K562 (cell line): ENCODE data around the gene ZNF316. TPM values are rescaled to one million over a fixed set of nuclear protein-coding genes. Genes with fewer than 3 reads are reported as not detected.

Experiments used
- ATAC-seq: fragments of 200-7000 bp; cut with Tn5 transposase; 3 replicates; pipeline ENCODE4 v1.9.1; 2020; ENCODE audit warnings: moderate library complexity
- BruUV-seq: library from RNA; stranded (reverse); fragments of 400-500 nt; replicated peaks from 2 replicates; lab custom pipeline; 2021; lab: Mats Ljungman, UMichigan
- CTCF ChIA-PET: fragments of 300-600 bp; formaldehyde crosslinking; extraction: SDS; loops from one replicate; lab custom pipeline; 2021; ENCODE audit warnings: low intra/inter-chr PET ratio; lab: Yijun Ruan, JAX
- POLR2A ChIA-PET: fragments of 300-600, 350-650 bp; sonication (Branson Sonifier 250); formaldehyde crosslinking; extraction: SDS; loops from one replicate; lab custom pipeline; 2021; ENCODE audit warnings: antibody characterized with exemption, inconsistent platforms; lab: Yijun Ruan, JAX
- DNase-seq, 4 experiments: peaks; one replicate each; pipeline versions ENCODE4 v3.0.0 to v3.0.0-alpha.2; 2011 to 2018; ENCODE audit warnings: low spot score in 3 of 4, mixed read lengths in 3 of 4; ENCODE audit errors: extremely low read depth in 1 of 4
- FAIRE-seq: peaks from 2 replicates; lab custom pipeline; 2011; peaks lifted over from hg19 to GRCh38; lab: Jason Lieb, UNC
- H2AFZ ChIP-seq: 2 replicates; pipeline ENCODE4 v1.6.0; 2011; ENCODE audit warnings: low read depth, low read length, control low read depth, inconsistent platforms
- H3K27ac ChIP-seq: fragments of 200-600 bp; 3 replicates; pipeline ENCODE4 v1.8.0; 2011; ENCODE audit warnings: low read depth, mild to moderate bottlenecking, control low read depth, inconsistent platforms, low read length, moderate library complexity, mixed read lengths; ENCODE audit errors: extremely low read depth
- H3K27me3 ChIP-seq, 2 experiments: fragments of 300-600 bp in 1 of 2; 2 replicates in 1 of 2; 3 replicates in 1 of 2; pipeline versions ENCODE4 v1.6.0 to v1.8.0; 2011; ENCODE audit warnings: inconsistent platforms in 2 of 2, low read length in 2 of 2, mild to moderate bottlenecking in 1 of 2, mixed read lengths in 1 of 2, moderate library complexity in 1 of 2; ENCODE audit not compliant: control insufficient read depth in 2 of 2, insufficient read depth in 2 of 2
- H3K36me3 ChIP-seq: fragments of 300-600 bp; 3 replicates; pipeline ENCODE4 v1.8.0; 2011; ENCODE audit warnings: mild to moderate bottlenecking, low read length, inconsistent platforms; ENCODE audit not compliant: control insufficient read depth, insufficient read depth
- H3K4me1 ChIP-seq, 2 experiments: fragments of 200-600 bp in 1 of 2; replicated peaks in 1 of 2; 2 replicates in 1 of 2; 3 replicates in 1 of 2; pipeline versions ENCODE4 v1.5.1 to v1.8.0; 2011; ENCODE audit warnings: inconsistent platforms in 2 of 2, low read length in 2 of 2, mild to moderate bottlenecking in 1 of 2, mixed read lengths in 1 of 2, moderate library complexity in 1 of 2; ENCODE audit not compliant: control insufficient read depth in 2 of 2, insufficient read depth in 2 of 2
- H3K4me2 ChIP-seq: 2 replicates; pipeline ENCODE4 v1.6.1; 2011; ENCODE audit warnings: low read length, control low read depth, inconsistent platforms, mixed read lengths; ENCODE audit not compliant: insufficient read depth
- H3K4me3 ChIP-seq: fragments of 200-600 bp; sonication (generic), shearing (Covaris generic); 2 replicates; pipeline ENCODE4 v1.5.1; 2016; ENCODE audit warnings: control low read depth, inconsistent platforms
- H3K79me2 ChIP-seq: fragments of 200-600 bp; 3 replicates; pipeline ENCODE4 v1.8.0; 2011; ENCODE audit warnings: low read length, inconsistent platforms; ENCODE audit not compliant: control insufficient read depth, insufficient read depth
- H3K9ac ChIP-seq, 2 experiments: 2 replicates each; pipeline versions ENCODE4 v1.6.0 to v1.6.1; 2011; ENCODE audit warnings: low read depth in 2 of 2, low read length in 2 of 2, control low read depth in 1 of 2, inconsistent platforms in 1 of 2, mild to moderate bottlenecking in 1 of 2, mixed read lengths in 1 of 2; ENCODE audit not compliant: insufficient read depth in 1 of 2
- H3K9me1 ChIP-seq: one replicate; pipeline ENCODE4 v1.6.0; 2011; ENCODE audit warnings: inconsistent platforms, mild to moderate bottlenecking, low read length, moderate library complexity; ENCODE audit not compliant: control insufficient read depth, insufficient read depth
- H3K9me3 ChIP-seq: replicated peaks from 2 replicates; pipeline ENCODE4 v1.5.1; 2011; ENCODE audit warnings: low read depth, low read length, inconsistent platforms; ENCODE audit not compliant: control insufficient read depth, insufficient read depth
- H4K20me1 ChIP-seq: replicated peaks from 2 replicates; pipeline ENCODE4 v1.6.1; 2011; ENCODE audit warnings: low read length, inconsistent platforms, mixed read lengths; ENCODE audit not compliant: control insufficient read depth, insufficient read depth
- CCAR2 ChIP-seq: fragments of 200-400 bp; formaldehyde crosslinking; IDR thresholded peaks from 2 replicates; pipeline ENCODE4 v1.6.1; 2017; ENCODE audit warnings: mild to moderate bottlenecking, low read depth, low read length
- CHD1 ChIP-seq: fragments of 200-600 bp; sonication (generic); IDR thresholded peaks from one replicate; pipeline ENCODE4 v1.6.1; 2012; ENCODE audit warnings: mild to moderate bottlenecking, moderate library complexity, low read length, inconsistent platforms
- HCFC1 ChIP-seq: IDR thresholded peaks from 2 replicates; pipeline ENCODE4 v1.6.1; 2012; ENCODE audit warnings: low read depth, low read length, improper control_type of control experiment
- ZFP30 ChIP-seq: fragments of 250-450 bp; sonication (Bioruptor Pico); IDR thresholded peaks from 2 replicates; pipeline ENCODE4 v1.8.0; 2022; ENCODE audit warnings: moderate library complexity, mild to moderate bottlenecking, inconsistent platforms, borderline replicate concordance
- ZNF586 ChIP-seq: fragments of 450-650 bp; formaldehyde crosslinking; conservative IDR thresholded peaks from 2 replicates; pipeline ENCODE4 v1.4.0; 2020; ENCODE audit warnings: mild to moderate bottlenecking, moderate library complexity
- WGBS: fragments of 100-300 bp; shearing (Covaris generic); methylation state at CpG from one replicate; pipeline ENCODE4 v1.1.6; 2016; ENCODE audit warnings: low coverage, mixed read lengths; ENCODE audit not compliant: insufficient coverage; ENCODE audit errors: missing lambda C conversion rate; 5-methylcytosine and 5-hydroxymethylcytosine counted together
- in situ Hi-C: fragments of 300-500 bp; cut with MboI; formaldehyde crosslinking; loops from 4 replicates; pipeline ENCODE4 v1.15.0; 2018; ENCODE audit warnings: inconsistent platforms, mixed read lengths
- intact Hi-C: fragments of 100-400 bp; cut with micrococcal nuclease; formaldehyde crosslinking; loops from 2 replicates; pipeline ENCODE4 v1.14.2; 2022
- polyA plus RNA-seq, 8 experiments: library from polyadenylated mRNA; depleted of rRNA in 4 of 8; stranded (reverse) in 5 of 8; unstranded in 3 of 8; fragments of >200 nt; fragmentation: Nextera tagmentation in 2 of 8; fragmentation: Illumina TruSeq in 1 of 8; extraction: Ambion mirVana in 2 of 8; extraction: Trizol in 1 of 8; gene quantifications; 2 replicates each; pipeline versions ENCODE4 v1.2.1 to v1.2.3, GENCODE V29; 2011 to 2014; ENCODE audit warnings: inconsistent platforms in 1 of 8, missing spikeins in 1 of 8
- total RNA-seq, 7 experiments: library from RNA; depleted of rRNA in 6 of 7; stranded (reverse); fragments of >200 nt in 6 of 7; fragmentation: Illumina TruSeq in 2 of 7; extraction: Trizol in 2 of 7; gene quantifications; 2 replicates each; pipeline versions ENCODE4 v1.2.1 to v1.2.3, GENCODE V29; 2011 to 2021; ENCODE audit warnings: low replicate concordance in 1 of 7
- TF ChIP-seq, protein P1 (sequence below): fragments of 250-450 bp; sonication (Bioruptor Pico); IDR thresholded peaks from 2 replicates; pipeline ENCODE4 v1.9.0; 2021; ENCODE audit warnings: mild to moderate bottlenecking
- TF ChIP-seq, protein P2 (sequence below): fragments of 250-450 bp; sonication (Bioruptor Pico); IDR thresholded peaks from 2 replicates; pipeline ENCODE4 v1.4.0; 2020
- TF ChIP-seq, protein P3 (sequence below): fragments of 450-650 bp; IDR thresholded peaks from 2 replicates; pipeline ENCODE4 v1.6.1; 2016; ENCODE audit warnings: low read depth, mild to moderate bottlenecking, moderate library complexity

The ZNF316 gene
- total and polyA plus RNA-seq, 9 of the 15 experiments (the other 6 are each of a cell fraction or from before 2014, with no cell fraction given), result 0.10 to 34.0 (median 8.6) TPM

DNA sequence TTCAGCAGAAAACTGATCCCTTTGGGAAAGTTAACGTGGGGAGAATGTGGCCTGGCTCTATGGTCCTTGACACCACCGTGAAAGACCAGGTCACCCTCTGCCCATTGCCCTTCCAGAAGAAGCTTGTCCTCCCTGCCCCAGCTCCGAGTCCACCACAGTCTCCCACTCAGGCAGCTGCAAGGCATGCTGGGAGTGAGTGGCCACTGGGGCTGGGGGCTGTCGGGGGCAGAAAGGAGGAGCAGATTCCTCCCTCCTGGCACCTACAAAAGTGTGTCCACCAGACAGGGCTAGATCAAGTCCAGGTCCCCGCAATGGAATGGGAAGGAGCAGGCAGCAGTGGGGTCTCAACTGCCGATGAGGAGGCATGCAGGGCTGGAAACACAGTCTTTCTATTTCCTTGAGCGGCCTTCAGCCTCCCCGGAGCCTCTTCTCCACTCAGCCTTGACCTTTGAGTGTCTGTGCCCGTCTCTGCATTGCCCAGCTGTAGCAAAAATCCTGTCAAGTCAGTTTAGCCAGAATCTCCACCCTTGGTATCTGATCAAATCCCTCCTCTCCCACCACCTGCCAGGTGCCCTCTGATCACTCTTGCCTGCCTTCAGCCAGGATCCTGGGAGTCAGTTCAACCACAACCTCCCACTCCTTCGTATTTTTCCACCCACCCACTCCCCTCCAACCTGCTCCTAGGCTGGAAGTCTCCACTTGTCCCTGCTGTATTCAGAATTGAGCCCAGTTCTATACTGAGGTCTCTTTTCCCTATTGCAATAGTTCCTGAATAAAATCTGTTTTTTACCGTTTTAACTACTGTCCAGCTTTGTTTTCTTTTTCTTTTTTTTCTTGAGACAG, 6.9 kb upstream of the ZNF316 start:
- Histone ChIP-seq H3K27ac (no peak overlapping the region), H3K9ac (peak overlapping the region in 1 of 2 experiments; percentile 52; a peak in 1 of 4 replicates), H3K4me1 (peaks cover 0 to 4% of the 10 kb centered on the region in 2 experiments; a peak in 1 of 5 replicates), H3K27me3 (peaks cover 0 to 11% of the 10 kb centered on the region in 2 experiments; a peak in 2 of 5 replicates), H3K36me3 (no peaks in the 10 kb centered on the region), H3K4me2 (no peak overlapping the region), H4K20me1 (no peaks in the 10 kb centered on the region), H3K4me3 (no peak overlapping the region), H3K79me2 (no peaks in the 10 kb centered on the region), H2AFZ (no peak overlapping the region), H3K9me1 (no peaks in the 10 kb centered on the region), H3K9me3 (no peaks in the 10 kb centered on the region; the same call in 1 of the 2 replicates)
- ChIA-PET POLR2A (interaction anchor here (1.0 kb wide), 1 partner anchor 9 kb away, joined by 3 read pairs; no protein-coding TSS in a partner anchor), CTCF (no interaction called here)
- DNase-seq (no peak), FAIRE-seq (no peak), ATAC-seq (no peak)
- intact Hi-C loops (no loop called here), in situ Hi-C loops (no loop called here)
- BruUV-seq, result no TSS peak
- TF ChIP-seq ZFP30 (CRISPR knock-in tag) (no peak), ZNF586 (no peak), CCAR2 (no peak), HCFC1 (no peak), CHD1 (no peak)
- TF ChIP-seq, protein P1, sequence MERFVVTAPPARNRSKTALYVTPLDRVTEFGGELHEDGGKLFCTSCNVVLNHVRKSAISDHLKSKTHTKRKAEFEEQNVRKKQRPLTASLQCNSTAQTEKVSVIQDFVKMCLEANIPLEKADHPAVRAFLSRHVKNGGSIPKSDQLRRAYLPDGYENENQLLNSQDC (CRISPR knock-in tag), result no peak
- TF ChIP-seq, protein P2, sequence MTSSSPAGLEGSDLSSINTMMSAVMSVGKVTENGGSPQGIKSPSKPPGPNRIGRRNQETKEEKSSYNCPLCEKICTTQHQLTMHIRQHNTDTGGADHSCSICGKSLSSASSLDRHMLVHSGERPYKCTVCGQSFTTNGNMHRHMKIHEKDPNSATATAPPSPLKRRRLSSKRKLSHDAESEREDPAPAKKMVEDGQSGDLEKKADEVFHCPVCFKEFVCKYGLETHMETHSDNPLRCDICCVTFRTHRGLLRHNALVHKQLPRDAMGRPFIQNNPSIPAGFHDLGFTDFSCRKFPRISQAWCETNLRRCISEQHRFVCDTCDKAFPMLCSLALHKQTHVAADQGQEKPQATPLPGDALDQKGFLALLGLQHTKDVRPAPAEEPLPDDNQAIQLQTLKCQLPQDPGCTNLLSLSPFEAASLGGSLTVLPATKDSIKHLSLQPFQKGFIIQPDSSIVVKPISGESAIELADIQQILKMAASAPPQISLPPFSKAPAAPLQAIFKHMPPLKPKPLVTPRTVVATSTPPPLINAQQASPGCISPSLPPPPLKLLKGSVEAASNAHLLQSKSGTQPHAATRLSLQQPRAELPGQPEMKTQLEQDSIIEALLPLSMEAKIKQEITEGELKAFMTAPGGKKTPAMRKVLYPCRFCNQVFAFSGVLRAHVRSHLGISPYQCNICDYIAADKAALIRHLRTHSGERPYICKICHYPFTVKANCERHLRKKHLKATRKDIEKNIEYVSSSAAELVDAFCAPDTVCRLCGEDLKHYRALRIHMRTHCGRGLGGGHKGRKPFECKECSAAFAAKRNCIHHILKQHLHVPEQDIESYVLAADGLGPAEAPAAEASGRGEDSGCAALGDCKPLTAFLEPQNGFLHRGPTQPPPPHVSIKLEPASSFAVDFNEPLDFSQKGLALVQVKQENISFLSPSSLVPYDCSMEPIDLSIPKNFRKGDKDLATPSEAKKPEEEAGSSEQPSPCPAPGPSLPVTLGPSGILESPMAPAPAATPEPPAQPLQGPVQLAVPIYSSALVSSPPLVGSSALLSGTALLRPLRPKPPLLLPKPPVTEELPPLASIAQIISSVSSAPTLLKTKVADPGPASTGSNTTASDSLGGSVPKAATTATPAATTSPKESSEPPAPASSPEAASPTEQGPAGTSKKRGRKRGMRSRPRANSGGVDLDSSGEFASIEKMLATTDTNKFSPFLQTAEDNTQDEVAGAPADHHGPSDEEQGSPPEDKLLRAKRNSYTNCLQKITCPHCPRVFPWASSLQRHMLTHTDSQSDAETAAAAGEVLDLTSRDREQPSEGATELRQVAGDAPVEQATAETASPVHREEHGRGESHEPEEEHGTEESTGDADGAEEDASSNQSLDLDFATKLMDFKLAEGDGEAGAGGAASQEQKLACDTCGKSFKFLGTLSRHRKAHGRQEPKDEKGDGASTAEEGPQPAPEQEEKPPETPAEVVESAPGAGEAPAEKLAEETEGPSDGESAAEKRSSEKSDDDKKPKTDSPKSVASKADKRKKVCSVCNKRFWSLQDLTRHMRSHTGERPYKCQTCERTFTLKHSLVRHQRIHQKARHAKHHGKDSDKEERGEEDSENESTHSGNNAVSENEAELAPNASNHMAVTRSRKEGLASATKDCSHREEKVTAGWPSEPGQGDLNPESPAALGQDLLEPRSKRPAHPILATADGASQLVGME (CRISPR knock-in tag), result no peak
- TF ChIP-seq, protein P3, sequence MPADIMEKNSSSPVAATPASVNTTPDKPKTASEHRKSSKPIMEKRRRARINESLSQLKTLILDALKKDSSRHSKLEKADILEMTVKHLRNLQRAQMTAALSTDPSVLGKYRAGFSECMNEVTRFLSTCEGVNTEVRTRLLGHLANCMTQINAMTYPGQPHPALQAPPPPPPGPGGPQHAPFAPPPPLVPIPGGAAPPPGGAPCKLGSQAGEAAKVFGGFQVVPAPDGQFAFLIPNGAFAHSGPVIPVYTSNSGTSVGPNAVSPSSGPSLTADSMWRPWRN, result no peak
- 12% methylated on average over 11 of the region's 11 CpGs for WGBS
